Central memory CD4-positive, alpha-beta T cell (primary cell): ENCODE measurements around the gene RUSF1.
"Not testable (repeated sequence)": the region's sequence is repeated elsewhere in the genome, so short reads cannot be mapped to it uniquely, and the experiment has no call there.

Experiments used
- DNase-seq: peaks from one replicate; pipeline ENCODE4 v3.0.0; 2022

The RUSF1 gene

GRCh38 chr16:31445931-31446330 lies 62.3 kb downstream of the RUSF1 start:
- DNase-seq, result not testable (repeated sequence)

GRCh38 chr16:31441956-31442355 lies 66.2 kb downstream of the RUSF1 start:
- no peak for DNase-seq

- no peak for DNase-seq
Measured at GRCh38 chr16:31440516-31441184, 67.5 kb downstream of the RUSF1 start.

GRCh38 chr16:31439519-31439918 lies 68.7 kb downstream of the RUSF1 start:
- no peak for DNase-seq
